SK-N-SH (cell line): Measurements from ENCODE around the gene ADM. TPM values are rescaled to one million over a fixed set of nuclear protein-coding genes. Genes with fewer than 3 reads are reported as not detected.

Experiments used
- CTCF ChIA-PET: fragments of 300-600, 350-600 bp; formaldehyde crosslinking; extraction: SDS; loops from one replicate; lab custom pipeline; 2021; lab: Yijun Ruan, JAX
- POLR2A ChIA-PET: fragments of 350-600 bp; sonication (Branson Sonifier 250); formaldehyde crosslinking; extraction: SDS; loops from one replicate; lab custom pipeline; 2020; ENCODE audit warnings: antibody characterized with exemption, inconsistent platforms; lab: Yijun Ruan, JAX
- DNase-seq: peaks from one replicate; pipeline ENCODE4 v3.0.0; 2012
- H2AFZ ChIP-seq: fragments of 200-600 bp; sonication (generic); 2 replicates; pipeline ENCODE4 v1.8.1; 2016; ENCODE audit warnings: antibody characterized with exemption, mild to moderate bottlenecking, low read depth
- H3F3A ChIP-seq: fragments of 200-600 bp; sonication (generic); replicated peaks from 2 replicates; pipeline ENCODE3; 2016; ENCODE audit warnings: antibody characterized with exemption, mild to moderate bottlenecking; ENCODE audit not compliant: insufficient read depth
- H3K27ac ChIP-seq, 2 experiments: fragments of 200-500 bp in 1 of 2; fragments of 200-600 bp in 1 of 2; sonication (Bioruptor generic) in 1 of 2; sonication (generic), shearing (Covaris generic) in 1 of 2; 2 replicates each; pipeline versions ENCODE4 v1.5.1 to v1.6.1; 2014 to 2016; ENCODE audit warnings: low read depth in 2 of 2, inconsistent platforms in 1 of 2, low read length in 1 of 2, mild to moderate bottlenecking in 1 of 2, mixed read lengths in 1 of 2
- H3K27me3 ChIP-seq: fragments of 200-600 bp; sonication (generic), shearing (Covaris generic); 2 replicates; pipeline ENCODE4 v1.6.1; 2016; ENCODE audit warnings: mixed run types; ENCODE audit not compliant: insufficient read depth
- H3K36me3 ChIP-seq, 2 experiments: fragments of 200-500 bp in 1 of 2; fragments of 200-600 bp in 1 of 2; sonication (Bioruptor generic) in 1 of 2; sonication (generic) in 1 of 2; replicated peaks in 1 of 2; 2 replicates each; pipeline versions ENCODE3 to v1.5.1; 2014 to 2016; ENCODE audit warnings: low read length in 1 of 2, mild to moderate bottlenecking in 1 of 2; ENCODE audit not compliant: insufficient read depth in 2 of 2, control insufficient read depth in 1 of 2
- H3K4me1 ChIP-seq, 2 experiments: fragments of 200-500 bp in 1 of 2; fragments of 200-600 bp in 1 of 2; sonication (Bioruptor generic) in 1 of 2; sonication (generic), shearing (Covaris generic) in 1 of 2; 2 replicates each; pipeline versions ENCODE4 v1.5.1 to v1.6.1; 2014 to 2016; ENCODE audit warnings: low read depth in 1 of 2, low read length in 1 of 2, mixed run types in 1 of 2; ENCODE audit not compliant: insufficient read depth in 2 of 2, control insufficient read depth in 1 of 2
- H3K4me2 ChIP-seq: fragments of 200-600 bp; sonication (generic), shearing (Covaris generic); 2 replicates; pipeline ENCODE4 v1.6.1; 2017; ENCODE audit warnings: mixed run types
- H3K4me3 ChIP-seq, 2 experiments: fragments of 200-500 bp in 1 of 2; fragments of 200-600 bp in 1 of 2; sonication (Bioruptor generic) in 1 of 2; sonication (generic), shearing (Covaris generic) in 1 of 2; 2 replicates each; pipeline versions ENCODE4 v1.5.1 to v1.8.1; 2014 to 2016; ENCODE audit warnings: low read depth in 2 of 2, inconsistent platforms in 1 of 2, low read length in 1 of 2, mild to moderate bottlenecking in 1 of 2, mixed read lengths in 1 of 2, moderate library complexity in 1 of 2
- H3K79me2 ChIP-seq: fragments of 200-600 bp; sonication (generic); 2 replicates; pipeline ENCODE4 v1.8.1; 2017; ENCODE audit warnings: mild to moderate bottlenecking; ENCODE audit not compliant: insufficient read depth
- H3K9ac ChIP-seq: fragments of 200-600 bp; sonication (generic); 2 replicates; pipeline ENCODE4 v1.6.1; 2017; ENCODE audit warnings: mixed run types
- H3K9me2 ChIP-seq: fragments of 200-600 bp; sonication (generic); 2 replicates; pipeline ENCODE4 v1.6.1; 2017; ENCODE audit warnings: mixed run types
- H3K9me3 ChIP-seq: fragments of 200-600 bp; sonication (generic); 2 replicates; pipeline ENCODE4 v1.6.1; 2017; ENCODE audit warnings: mixed run types, mild to moderate bottlenecking, moderate library complexity
- H4K20me1 ChIP-seq: fragments of 200-600 bp; sonication (generic); 2 replicates; pipeline ENCODE4 v1.6.1; 2017; ENCODE audit warnings: mild to moderate bottlenecking, mixed run types; ENCODE audit not compliant: insufficient read depth
- CHD2 ChIP-seq: fragments of 150-350 bp; IDR thresholded peaks from 2 replicates; pipeline ENCODE4 v1.6.1; 2018; ENCODE audit warnings: low read length; ENCODE audit not compliant: partially characterized antibody
- EP300 ChIP-seq, 2 experiments: IDR thresholded peaks; 2 replicates each; pipeline versions ENCODE4 v1.4.0 to v1.6.1; 2012; ENCODE audit warnings: borderline replicate concordance in 1 of 2, low read depth in 1 of 2, low read length in 1 of 2
- FOSL2 ChIP-seq: IDR thresholded peaks from 2 replicates; pipeline ENCODE4 v1.4.0; 2012; ENCODE audit warnings: low read depth, mild to moderate bottlenecking, moderate library complexity, borderline replicate concordance
- FOXM1 ChIP-seq: IDR thresholded peaks from 2 replicates; pipeline ENCODE4 v1.4.0; 2012; ENCODE audit warnings: low read depth, mild to moderate bottlenecking
- GATA2 ChIP-seq: sonication (generic); formaldehyde crosslinking; IDR thresholded peaks from 2 replicates; pipeline ENCODE4 v1.5.0; 2020; ENCODE audit warnings: mild to moderate bottlenecking, missing genetic modification reagents
- JUND ChIP-seq: IDR thresholded peaks from 2 replicates; pipeline ENCODE4 v1.4.0; 2012
- MAX ChIP-seq: IDR thresholded peaks from 2 replicates; pipeline ENCODE4 v1.4.0; 2012; ENCODE audit warnings: low read depth
- MEF2A ChIP-seq: IDR thresholded peaks from 2 replicates; pipeline ENCODE4 v1.4.0; 2012; ENCODE audit warnings: low read depth, borderline replicate concordance
- NFIC ChIP-seq: IDR thresholded peaks from 2 replicates; pipeline ENCODE4 v1.4.0; 2012; ENCODE audit warnings: borderline replicate concordance
- NRF1 ChIP-seq: IDR thresholded peaks from 2 replicates; pipeline ENCODE4 v1.6.1; 2012; ENCODE audit warnings: low read depth, mild to moderate bottlenecking, low read length
- PBX3 ChIP-seq: IDR thresholded peaks from 2 replicates; pipeline ENCODE4; 2012
- POLR2AphosphoS5 ChIP-seq: IDR thresholded peaks from 2 replicates; pipeline ENCODE4 v1.6.1; 2012; ENCODE audit warnings: low read depth, low read length
- RCOR1 ChIP-seq: fragments of 150-350 bp; IDR thresholded peaks from 2 replicates; pipeline ENCODE4 v1.6.1; 2017; ENCODE audit warnings: antibody characterized with exemption, low read length
- REST ChIP-seq: IDR thresholded peaks from 2 replicates; pipeline ENCODE4 v1.6.1; 2012; ENCODE audit warnings: mild to moderate bottlenecking, low read depth, low read length, moderate library complexity
- RFX5 ChIP-seq: IDR thresholded peaks from 2 replicates; pipeline ENCODE4 v1.6.1; 2012; ENCODE audit warnings: mild to moderate bottlenecking, improper control_type of control experiment, low read length
- SIN3A ChIP-seq: IDR thresholded peaks from 2 replicates; pipeline ENCODE4 v1.6.1; 2012; ENCODE audit warnings: low read depth, mild to moderate bottlenecking, low read length, moderate library complexity, borderline replicate concordance
- SMC3 ChIP-seq: IDR thresholded peaks from 2 replicates; pipeline ENCODE4 v1.6.1; 2012; ENCODE audit warnings: low read depth, low read length, improper control_type of control experiment
- TCF12 ChIP-seq: IDR thresholded peaks from 2 replicates; pipeline ENCODE4 v1.4.0; 2012
- TEAD4 ChIP-seq: IDR thresholded peaks from 2 replicates; pipeline ENCODE4 v1.4.0; 2012; ENCODE audit warnings: mild to moderate bottlenecking, borderline replicate concordance; ENCODE audit not compliant: insufficient read depth
- ZBTB33 ChIP-seq: IDR thresholded peaks from 2 replicates; pipeline ENCODE4 v1.4.0; 2012; ENCODE audit warnings: low read depth, borderline replicate concordance
- WGBS: methylation state at CpG from one replicate; pipeline ENCODE4 v1.1.6; 2017; ENCODE audit warnings: low lambda C conversion rate; 5-methylcytosine and 5-hydroxymethylcytosine counted together
- polyA plus RNA-seq, 3 experiments: library from polyadenylated mRNA; depleted of rRNA; stranded (reverse); fragments of >200 nt; gene quantifications; 2 replicates each; pipeline ENCODE4 v1.2.3, GENCODE V29; 2012

Gene ADM
- polyA plus RNA-seq, 1 of the 3 experiments (the other 2 are of a cell fraction), result 50.6 TPM

GRCh38 chr11:10326012-10326964 is 21.4 kb downstream of the ADM start:
- Histone ChIP-seq H3K4me3 (no peak overlapping the region), H3K9ac (peak overlapping the region; percentile 39; the same call in 1 of the 2 replicates), H3F3A (peaks cover 53% of the 10 kb centered on the region), H3K36me3 (no peaks in the 10 kb centered on the region), H3K79me2 (no peaks in the 10 kb centered on the region), H3K9me3 (no peaks in the 10 kb centered on the region), H2AFZ (peak overlapping the region; percentile 4; the same call in 1 of the 2 replicates), H4K20me1 (no peaks in the 10 kb centered on the region), H3K27ac (peak overlapping the region; percentile 36 to 97; a peak in 3 of 4 replicates), H3K9me2 (no peaks in the 10 kb centered on the region)
- ChIA-PET POLR2A (no interaction called here), CTCF (interaction anchor here (0.6 to 2.5 kb wide), 9 partner anchors 14 to 568 kb away, joined by 3 to 11 read pairs (median 5); no protein-coding TSS in a partner anchor)
- TF ChIP-seq POLR2AphosphoS5, result no peak
- no peak for TF ChIP-seq PBX3
- no peak for TF ChIP-seq ZBTB33
- TF ChIP-seq SIN3A, result no peak
- no peak for TF ChIP-seq RCOR1
- TF ChIP-seq FOSL2, result no peak
- TF ChIP-seq JUND, result no peak
- no peak for TF ChIP-seq MEF2A
- no peak for TF ChIP-seq TEAD4
- TF ChIP-seq CHD2, result no peak
- no peak for TF ChIP-seq SMC3
- no peak for TF ChIP-seq NRF1
- TF ChIP-seq FOXM1, result no peak
- TF ChIP-seq, all 33 proteins: peak for 0
- Histone ChIP-seq H3K27me3 (no peaks in the 10 kb centered on the region), H3K4me1 (peaks cover 13 to 56% of the 10 kb centered on the region in 2 experiments), H3K4me2 (peak overlapping the region; percentile 55)
- DNase-seq, result no peak
- 60% methylated on average over 2 of the region's 2 CpGs for WGBS

GRCh38 chr11:10327254-10327653 is 22.4 kb downstream of the ADM start:
- H3K4me1 ChIP-seq, result peaks cover 13 to 55% of the 10 kb centered on the region in 2 experiments
- H3K27ac ChIP-seq, result peak overlapping the region in 1 of 2 experiments; percentile 97; a peak in 1 of 4 replicates
- POLR2A ChIA-PET, result no interaction called here

More at GRCh38 chr11:10327254-10327653, 22.4 kb downstream of the ADM start:
- no peaks in the 10 kb centered on the region for H4K20me1 ChIP-seq
- CTCF ChIA-PET, result interaction anchor here (0.7 to 2.8 kb wide), 7 partner anchors 19 to 714 kb away, joined by 3 to 11 read pairs (median 5); no protein-coding TSS in a partner anchor
- H3F3A ChIP-seq, result peaks cover 53% of the 10 kb centered on the region
- H3K27me3 ChIP-seq, result no peaks in the 10 kb centered on the region
- H3K9me2 ChIP-seq, result no peaks in the 10 kb centered on the region
- H3K4me2 ChIP-seq, result no peak overlapping the region
- H3K9me3 ChIP-seq, result no peaks in the 10 kb centered on the region
- H2AFZ ChIP-seq, result no peak overlapping the region
- H3K4me3 ChIP-seq, result no peak overlapping the region
- TF ChIP-seq MAX (no peak), CHD2 (no peak), TCF12 (no peak), RFX5 (no peak), REST (no peak), EP300 (IDR thresholded peaks at IDR 0.05; ENCODE audit: borderline replicate concordance in 1 of 2, low read depth in 1 of 2, low read length in 1 of 2) (no peak), NFIC (peak; percentile 46; the same call in 1 of the 2 replicates), GATA2 (CRISPR knock-in tag) (no peak)
- H3K36me3 ChIP-seq, result no peaks in the 10 kb centered on the region
- H3K79me2 ChIP-seq, result no peaks in the 10 kb centered on the region
- H3K9ac ChIP-seq, result no peak overlapping the region
- no peak for DNase-seq
